SK-N-SH (cell line): ENCODE measurements around the gene TGFB2. TPM values are rescaled to one million over a fixed set of nuclear protein-coding genes. Genes with fewer than 3 reads are reported as not detected.

Experiments used
- CTCF ChIA-PET: fragments of 300-600, 350-600 bp; formaldehyde crosslinking; extraction: SDS; loops from one replicate; lab custom pipeline; 2021; lab: Yijun Ruan, JAX
- POLR2A ChIA-PET: fragments of 350-600 bp; sonication (Branson Sonifier 250); formaldehyde crosslinking; extraction: SDS; loops from one replicate; lab custom pipeline; 2020; ENCODE audit warnings: antibody characterized with exemption, inconsistent platforms; lab: Yijun Ruan, JAX
- DNase-seq: peaks from one replicate; pipeline ENCODE4 v3.0.0; 2012
- H2AFZ ChIP-seq: fragments of 200-600 bp; sonication (generic); 2 replicates; pipeline ENCODE4 v1.8.1; 2016; ENCODE audit warnings: antibody characterized with exemption, mild to moderate bottlenecking, low read depth
- H3F3A ChIP-seq: fragments of 200-600 bp; sonication (generic); replicated peaks from 2 replicates; pipeline ENCODE3; 2016; ENCODE audit warnings: antibody characterized with exemption, mild to moderate bottlenecking; ENCODE audit not compliant: insufficient read depth
- H3K27ac ChIP-seq, 2 experiments: fragments of 200-500 bp in 1 of 2; fragments of 200-600 bp in 1 of 2; sonication (Bioruptor generic) in 1 of 2; sonication (generic), shearing (Covaris generic) in 1 of 2; 2 replicates each; pipeline versions ENCODE4 v1.5.1 to v1.6.1; 2014 to 2016; ENCODE audit warnings: low read depth in 2 of 2, inconsistent platforms in 1 of 2, low read length in 1 of 2, mild to moderate bottlenecking in 1 of 2, mixed read lengths in 1 of 2
- H3K27me3 ChIP-seq: fragments of 200-600 bp; sonication (generic), shearing (Covaris generic); 2 replicates; pipeline ENCODE4 v1.6.1; 2016; ENCODE audit warnings: mixed run types; ENCODE audit not compliant: insufficient read depth
- H3K36me3 ChIP-seq, 2 experiments: fragments of 200-500 bp in 1 of 2; fragments of 200-600 bp in 1 of 2; sonication (Bioruptor generic) in 1 of 2; sonication (generic) in 1 of 2; replicated peaks in 1 of 2; 2 replicates each; pipeline versions ENCODE3 to v1.5.1; 2014 to 2016; ENCODE audit warnings: low read length in 1 of 2, mild to moderate bottlenecking in 1 of 2; ENCODE audit not compliant: insufficient read depth in 2 of 2, control insufficient read depth in 1 of 2
- H3K4me1 ChIP-seq, 2 experiments: fragments of 200-500 bp in 1 of 2; fragments of 200-600 bp in 1 of 2; sonication (Bioruptor generic) in 1 of 2; sonication (generic), shearing (Covaris generic) in 1 of 2; 2 replicates each; pipeline versions ENCODE4 v1.5.1 to v1.6.1; 2014 to 2016; ENCODE audit warnings: low read depth in 1 of 2, low read length in 1 of 2, mixed run types in 1 of 2; ENCODE audit not compliant: insufficient read depth in 2 of 2, control insufficient read depth in 1 of 2
- H3K4me2 ChIP-seq: fragments of 200-600 bp; sonication (generic), shearing (Covaris generic); 2 replicates; pipeline ENCODE4 v1.6.1; 2017; ENCODE audit warnings: mixed run types
- H3K4me3 ChIP-seq, 2 experiments: fragments of 200-500 bp in 1 of 2; fragments of 200-600 bp in 1 of 2; sonication (Bioruptor generic) in 1 of 2; sonication (generic), shearing (Covaris generic) in 1 of 2; 2 replicates each; pipeline versions ENCODE4 v1.5.1 to v1.8.1; 2014 to 2016; ENCODE audit warnings: low read depth in 2 of 2, inconsistent platforms in 1 of 2, low read length in 1 of 2, mild to moderate bottlenecking in 1 of 2, mixed read lengths in 1 of 2, moderate library complexity in 1 of 2
- H3K79me2 ChIP-seq: fragments of 200-600 bp; sonication (generic); 2 replicates; pipeline ENCODE4 v1.8.1; 2017; ENCODE audit warnings: mild to moderate bottlenecking; ENCODE audit not compliant: insufficient read depth
- H3K9ac ChIP-seq: fragments of 200-600 bp; sonication (generic); 2 replicates; pipeline ENCODE4 v1.6.1; 2017; ENCODE audit warnings: mixed run types
- H3K9me2 ChIP-seq: fragments of 200-600 bp; sonication (generic); 2 replicates; pipeline ENCODE4 v1.6.1; 2017; ENCODE audit warnings: mixed run types
- H3K9me3 ChIP-seq: fragments of 200-600 bp; sonication (generic); 2 replicates; pipeline ENCODE4 v1.6.1; 2017; ENCODE audit warnings: mixed run types, mild to moderate bottlenecking, moderate library complexity
- H4K20me1 ChIP-seq: fragments of 200-600 bp; sonication (generic); 2 replicates; pipeline ENCODE4 v1.6.1; 2017; ENCODE audit warnings: mild to moderate bottlenecking, mixed run types; ENCODE audit not compliant: insufficient read depth
- CHD2 ChIP-seq: fragments of 150-350 bp; IDR thresholded peaks from 2 replicates; pipeline ENCODE4 v1.6.1; 2018; ENCODE audit warnings: low read length; ENCODE audit not compliant: partially characterized antibody
- EZH2phosphoT487 ChIP-seq: fragments of 200-600 bp; sonication (generic); IDR thresholded peaks from 2 replicates; pipeline ENCODE4 v1.6.1; 2017; ENCODE audit warnings: low read depth, mixed run types, mild to moderate bottlenecking, antibody characterized with exemption, moderate library complexity, borderline replicate concordance
- FOXM1 ChIP-seq: IDR thresholded peaks from 2 replicates; pipeline ENCODE4 v1.4.0; 2012; ENCODE audit warnings: low read depth, mild to moderate bottlenecking
- GATA2 ChIP-seq: sonication (generic); formaldehyde crosslinking; IDR thresholded peaks from 2 replicates; pipeline ENCODE4 v1.5.0; 2020; ENCODE audit warnings: mild to moderate bottlenecking, missing genetic modification reagents
- NFIC ChIP-seq: IDR thresholded peaks from 2 replicates; pipeline ENCODE4 v1.4.0; 2012; ENCODE audit warnings: borderline replicate concordance
- NRF1 ChIP-seq: IDR thresholded peaks from 2 replicates; pipeline ENCODE4 v1.6.1; 2012; ENCODE audit warnings: low read depth, mild to moderate bottlenecking, low read length
- PBX3 ChIP-seq: IDR thresholded peaks from 2 replicates; pipeline ENCODE4; 2012
- RAD21 ChIP-seq: IDR thresholded peaks from 2 replicates; pipeline ENCODE4 v1.6.1; 2012; ENCODE audit warnings: mild to moderate bottlenecking, low read length
- RCOR1 ChIP-seq: fragments of 150-350 bp; IDR thresholded peaks from 2 replicates; pipeline ENCODE4 v1.6.1; 2017; ENCODE audit warnings: antibody characterized with exemption, low read length
- SMC3 ChIP-seq: IDR thresholded peaks from 2 replicates; pipeline ENCODE4 v1.6.1; 2012; ENCODE audit warnings: low read depth, low read length, improper control_type of control experiment
- TAF1 ChIP-seq: IDR thresholded peaks from 2 replicates; pipeline ENCODE4 v1.6.1; 2012; ENCODE audit warnings: low read depth, mild to moderate bottlenecking, low read length, moderate library complexity, borderline replicate concordance
- TEAD4 ChIP-seq: IDR thresholded peaks from 2 replicates; pipeline ENCODE4 v1.4.0; 2012; ENCODE audit warnings: mild to moderate bottlenecking, borderline replicate concordance; ENCODE audit not compliant: insufficient read depth
- YY1 ChIP-seq: IDR thresholded peaks from 2 replicates; pipeline ENCODE4 v1.4.0; 2012; ENCODE audit warnings: low read depth, mild to moderate bottlenecking
- WGBS: methylation state at CpG from one replicate; pipeline ENCODE4 v1.1.6; 2017; ENCODE audit warnings: low lambda C conversion rate; 5-methylcytosine and 5-hydroxymethylcytosine counted together
- polyA plus RNA-seq, 3 experiments: library from polyadenylated mRNA; depleted of rRNA; stranded (reverse); fragments of >200 nt; gene quantifications; 2 replicates each; pipeline ENCODE4 v1.2.3, GENCODE V29; 2012
- TF ChIP-seq, protein P1 (sequence below): IDR thresholded peaks from 2 replicates; pipeline ENCODE4 v1.4.0; 2012; ENCODE audit warnings: low read depth, borderline replicate concordance
- TF ChIP-seq, protein P2 (sequence below): IDR thresholded peaks from 2 replicates; pipeline ENCODE4 v1.6.1; 2012; ENCODE audit warnings: mild to moderate bottlenecking, low read depth, low read length, moderate library complexity
- TF ChIP-seq, protein P3 (sequence below): fragments of 150-350 bp; IDR thresholded peaks from 2 replicates; pipeline ENCODE4 v1.6.1; 2017; ENCODE audit warnings: antibody characterized with exemption, low read length, low read depth, borderline replicate concordance
- TF ChIP-seq, protein P4 (sequence below): fragments of 150-350 bp; IDR thresholded peaks from 2 replicates; pipeline ENCODE4 v1.6.1; 2016; ENCODE audit warnings: mild to moderate bottlenecking, low read depth, low read length
- TF ChIP-seq, protein P5 (sequence below): IDR thresholded peaks from 2 replicates; pipeline ENCODE4 v1.4.0; 2012; ENCODE audit warnings: low read depth, borderline replicate concordance

The TGFB2 gene
- polyA plus RNA-seq, 1 of the 3 experiments (the other 2 are of a cell fraction), result 2.4 TPM

GRCh38 chr1:218298398-218298797 lies 46.7 kb upstream of the TGFB2 start:
- no peaks in the 10 kb centered on the region for H3K9me3 ChIP-seq

More at GRCh38 chr1:218298398-218298797, 46.7 kb upstream of the TGFB2 start:
- no peaks in the 10 kb centered on the region for H4K20me1 ChIP-seq
- H3K9me2 ChIP-seq, result no peaks in the 10 kb centered on the region
- H3K9ac ChIP-seq, result no peak overlapping the region
- no peak overlapping the region for H2AFZ ChIP-seq
- H3K4me1 ChIP-seq, result peaks cover 4 to 6% of the 10 kb centered on the region in 2 experiments; a peak in 2 of 4 replicates
- no peak overlapping the region for H3K4me3 ChIP-seq
- peaks cover 13% of the 10 kb centered on the region; the same call in 1 of the 2 replicates for H3K79me2 ChIP-seq
- DNase-seq, result no peak
- WGBS, result 88% methylated on average over 4 of the region's 4 CpGs
- peak overlapping the region in 1 of 2 experiments; percentile 12; a peak in 1 of 4 replicates for H3K27ac ChIP-seq
- H3K27me3 ChIP-seq, result no peaks in the 10 kb centered on the region
- no peak for TF ChIP-seq YY1
- no peak for TF ChIP-seq CHD2
- TF ChIP-seq SMC3, result no peak
- no peak for TF ChIP-seq RAD21
- no peak for TF ChIP-seq PBX3
- TF ChIP-seq, protein P1, sequence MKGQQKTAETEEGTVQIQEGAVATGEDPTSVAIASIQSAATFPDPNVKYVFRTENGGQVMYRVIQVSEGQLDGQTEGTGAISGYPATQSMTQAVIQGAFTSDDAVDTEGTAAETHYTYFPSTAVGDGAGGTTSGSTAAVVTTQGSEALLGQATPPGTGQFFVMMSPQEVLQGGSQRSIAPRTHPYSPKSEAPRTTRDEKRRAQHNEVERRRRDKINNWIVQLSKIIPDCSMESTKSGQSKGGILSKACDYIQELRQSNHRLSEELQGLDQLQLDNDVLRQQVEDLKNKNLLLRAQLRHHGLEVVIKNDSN, result no peak
- TF ChIP-seq TAF1, result no peak
- TF ChIP-seq EZH2phosphoT487, result no peak
- no peak for TF ChIP-seq NFIC
- TF ChIP-seq, protein P2, sequence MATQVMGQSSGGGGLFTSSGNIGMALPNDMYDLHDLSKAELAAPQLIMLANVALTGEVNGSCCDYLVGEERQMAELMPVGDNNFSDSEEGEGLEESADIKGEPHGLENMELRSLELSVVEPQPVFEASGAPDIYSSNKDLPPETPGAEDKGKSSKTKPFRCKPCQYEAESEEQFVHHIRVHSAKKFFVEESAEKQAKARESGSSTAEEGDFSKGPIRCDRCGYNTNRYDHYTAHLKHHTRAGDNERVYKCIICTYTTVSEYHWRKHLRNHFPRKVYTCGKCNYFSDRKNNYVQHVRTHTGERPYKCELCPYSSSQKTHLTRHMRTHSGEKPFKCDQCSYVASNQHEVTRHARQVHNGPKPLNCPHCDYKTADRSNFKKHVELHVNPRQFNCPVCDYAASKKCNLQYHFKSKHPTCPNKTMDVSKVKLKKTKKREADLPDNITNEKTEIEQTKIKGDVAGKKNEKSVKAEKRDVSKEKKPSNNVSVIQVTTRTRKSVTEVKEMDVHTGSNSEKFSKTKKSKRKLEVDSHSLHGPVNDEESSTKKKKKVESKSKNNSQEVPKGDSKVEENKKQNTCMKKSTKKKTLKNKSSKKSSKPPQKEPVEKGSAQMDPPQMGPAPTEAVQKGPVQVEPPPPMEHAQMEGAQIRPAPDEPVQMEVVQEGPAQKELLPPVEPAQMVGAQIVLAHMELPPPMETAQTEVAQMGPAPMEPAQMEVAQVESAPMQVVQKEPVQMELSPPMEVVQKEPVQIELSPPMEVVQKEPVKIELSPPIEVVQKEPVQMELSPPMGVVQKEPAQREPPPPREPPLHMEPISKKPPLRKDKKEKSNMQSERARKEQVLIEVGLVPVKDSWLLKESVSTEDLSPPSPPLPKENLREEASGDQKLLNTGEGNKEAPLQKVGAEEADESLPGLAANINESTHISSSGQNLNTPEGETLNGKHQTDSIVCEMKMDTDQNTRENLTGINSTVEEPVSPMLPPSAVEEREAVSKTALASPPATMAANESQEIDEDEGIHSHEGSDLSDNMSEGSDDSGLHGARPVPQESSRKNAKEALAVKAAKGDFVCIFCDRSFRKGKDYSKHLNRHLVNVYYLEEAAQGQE, result no peak
- no peak for TF ChIP-seq RCOR1
- TF ChIP-seq, protein P3, sequence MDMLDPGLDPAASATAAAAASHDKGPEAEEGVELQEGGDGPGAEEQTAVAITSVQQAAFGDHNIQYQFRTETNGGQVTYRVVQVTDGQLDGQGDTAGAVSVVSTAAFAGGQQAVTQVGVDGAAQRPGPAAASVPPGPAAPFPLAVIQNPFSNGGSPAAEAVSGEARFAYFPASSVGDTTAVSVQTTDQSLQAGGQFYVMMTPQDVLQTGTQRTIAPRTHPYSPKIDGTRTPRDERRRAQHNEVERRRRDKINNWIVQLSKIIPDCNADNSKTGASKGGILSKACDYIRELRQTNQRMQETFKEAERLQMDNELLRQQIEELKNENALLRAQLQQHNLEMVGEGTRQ, result no peak
- TF ChIP-seq, protein P4, sequence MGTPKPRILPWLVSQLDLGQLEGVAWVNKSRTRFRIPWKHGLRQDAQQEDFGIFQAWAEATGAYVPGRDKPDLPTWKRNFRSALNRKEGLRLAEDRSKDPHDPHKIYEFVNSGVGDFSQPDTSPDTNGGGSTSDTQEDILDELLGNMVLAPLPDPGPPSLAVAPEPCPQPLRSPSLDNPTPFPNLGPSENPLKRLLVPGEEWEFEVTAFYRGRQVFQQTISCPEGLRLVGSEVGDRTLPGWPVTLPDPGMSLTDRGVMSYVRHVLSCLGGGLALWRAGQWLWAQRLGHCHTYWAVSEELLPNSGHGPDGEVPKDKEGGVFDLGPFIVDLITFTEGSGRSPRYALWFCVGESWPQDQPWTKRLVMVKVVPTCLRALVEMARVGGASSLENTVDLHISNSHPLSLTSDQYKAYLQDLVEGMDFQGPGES, result no peak
- TF ChIP-seq, protein P5, sequence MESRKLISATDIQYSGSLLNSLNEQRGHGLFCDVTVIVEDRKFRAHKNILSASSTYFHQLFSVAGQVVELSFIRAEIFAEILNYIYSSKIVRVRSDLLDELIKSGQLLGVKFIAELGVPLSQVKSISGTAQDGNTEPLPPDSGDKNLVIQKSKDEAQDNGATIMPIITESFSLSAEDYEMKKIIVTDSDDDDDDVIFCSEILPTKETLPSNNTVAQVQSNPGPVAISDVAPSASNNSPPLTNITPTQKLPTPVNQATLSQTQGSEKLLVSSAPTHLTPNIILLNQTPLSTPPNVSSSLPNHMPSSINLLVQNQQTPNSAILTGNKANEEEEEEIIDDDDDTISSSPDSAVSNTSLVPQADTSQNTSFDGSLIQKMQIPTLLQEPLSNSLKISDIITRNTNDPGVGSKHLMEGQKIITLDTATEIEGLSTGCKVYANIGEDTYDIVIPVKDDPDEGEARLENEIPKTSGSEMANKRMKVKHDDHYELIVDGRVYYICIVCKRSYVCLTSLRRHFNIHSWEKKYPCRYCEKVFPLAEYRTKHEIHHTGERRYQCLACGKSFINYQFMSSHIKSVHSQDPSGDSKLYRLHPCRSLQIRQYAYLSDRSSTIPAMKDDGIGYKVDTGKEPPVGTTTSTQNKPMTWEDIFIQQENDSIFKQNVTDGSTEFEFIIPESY, result no peak
- no peak for TF ChIP-seq GATA2
- TF ChIP-seq TEAD4, result no peak
- TF ChIP-seq NRF1, result no peak
- TF ChIP-seq FOXM1, result no peak
- no peaks in the 10 kb centered on the region for H3F3A ChIP-seq
- CTCF ChIA-PET, result interaction anchor here (0.6 to 2.2 kb wide), 9 partner anchors 11 to 1503 kb away, joined by 3 to 14 read pairs (median 3); no protein-coding TSS in a partner anchor
- H3K36me3 ChIP-seq, result peaks cover 5 to 16% of the 10 kb centered on the region in 2 experiments
- POLR2A ChIA-PET, result no interaction called here
- H3K4me2 ChIP-seq, result no peak overlapping the region
